ENCODE results near the gene HBG1.
A peak's percentile ranks its signal among the peaks of the same experiment; 100 is the strongest.

The HBG1 gene

GRCh38 chr11:5229796-5230195 lies 19.9 kb downstream of the HBG1 start:
- no peaks in the 10 kb centered on the region for H3K79me2 ChIP-seq (ENCODE audit: insufficient read depth, low read length)
- H3K27me3 ChIP-seq (ENCODE audit: insufficient read depth, low read length, poor library complexity, severe bottlenecking), result no peaks in the 10 kb centered on the region
- no peaks in the 10 kb centered on the region for H3K36me3 ChIP-seq (ENCODE audit: insufficient read depth, low read length)
- no peaks in the 10 kb centered on the region for H4K20me1 ChIP-seq (ENCODE audit: insufficient read depth, low read length, poor library complexity, severe bottlenecking)
- no peak overlapping the region for H3K9ac ChIP-seq (ENCODE audit: low read depth, low read length, poor library complexity, severe bottlenecking)
- TF ChIP-seq CTCF (conservative IDR thresholded peaks at IDR 0.05; ENCODE audit: low read length) (no peak), EZH2phosphoT487 (IDR thresholded peaks at IDR 0.05; ENCODE audit: borderline replicate concordance) (no peak)
- H3K9me3 ChIP-seq (ENCODE audit: insufficient read depth, low read depth, low read length), result no peaks in the 10 kb centered on the region
- H3K4me1 ChIP-seq (ENCODE audit: insufficient read depth, low read length, poor library complexity, severe bottlenecking), result no peaks in the 10 kb centered on the region
- H3K9me2 ChIP-seq (replicated peaks; ENCODE audit: low read depth, low read length), result no peaks in the 10 kb centered on the region
- no peak overlapping the region for H3K4me3 ChIP-seq (ENCODE audit: low read length, poor library complexity, severe bottlenecking)
- H3K4me2 ChIP-seq (ENCODE audit: low read depth, low read length, poor library complexity, severe bottlenecking), result no peak overlapping the region
- no peaks in the 10 kb centered on the region for H3F3A ChIP-seq (ENCODE audit: low read depth)
- H2AFZ ChIP-seq (ENCODE audit: low read length), result peak overlapping the region; percentile 26; the same call in 1 of the 2 replicates

GRCh38 chr11:5229356-5229755 lies 20.3 kb downstream of the HBG1 start:
- H3K79me2 ChIP-seq (ENCODE audit: insufficient read depth, low read length), result no peaks in the 10 kb centered on the region
- H3K4me2 ChIP-seq (ENCODE audit: low read depth, low read length, poor library complexity, severe bottlenecking), result no peak overlapping the region
- no peaks in the 10 kb centered on the region for H3K36me3 ChIP-seq (ENCODE audit: insufficient read depth, low read length)
- no peaks in the 10 kb centered on the region for H3K9me3 ChIP-seq (ENCODE audit: insufficient read depth, low read depth, low read length)
- TF ChIP-seq CTCF (conservative IDR thresholded peaks at IDR 0.05; ENCODE audit: low read length), result no peak
- TF ChIP-seq EZH2phosphoT487 (IDR thresholded peaks at IDR 0.05; ENCODE audit: borderline replicate concordance), result no peak
- no peaks in the 10 kb centered on the region for H4K20me1 ChIP-seq (ENCODE audit: insufficient read depth, low read length, poor library complexity, severe bottlenecking)
- no peak overlapping the region for H3K4me3 ChIP-seq (ENCODE audit: low read length, poor library complexity, severe bottlenecking)
- no peaks in the 10 kb centered on the region for H3K4me1 ChIP-seq (ENCODE audit: insufficient read depth, low read length, poor library complexity, severe bottlenecking)
- H2AFZ ChIP-seq (ENCODE audit: low read length), result peak overlapping the region; percentile 26; the same call in 1 of the 2 replicates
- H3F3A ChIP-seq (ENCODE audit: low read depth), result no peaks in the 10 kb centered on the region
- no peak overlapping the region for H3K9ac ChIP-seq (ENCODE audit: low read depth, low read length, poor library complexity, severe bottlenecking)
- no peaks in the 10 kb centered on the region for H3K27me3 ChIP-seq (ENCODE audit: insufficient read depth, low read length, poor library complexity, severe bottlenecking)
- no peaks in the 10 kb centered on the region for H3K9me2 ChIP-seq (replicated peaks; ENCODE audit: low read depth, low read length)

- TF ChIP-seq EZH2phosphoT487 (IDR thresholded peaks at IDR 0.05; ENCODE audit: borderline replicate concordance), result no peak
- TF ChIP-seq CTCF (conservative IDR thresholded peaks at IDR 0.05; ENCODE audit: low read length), result no peak
- Histone ChIP-seq H3K9me3 (ENCODE audit: insufficient read depth, low read depth, low read length) (no peaks in the 10 kb centered on the region), H3K79me2 (ENCODE audit: insufficient read depth, low read length) (no peaks in the 10 kb centered on the region), H3K36me3 (ENCODE audit: insufficient read depth, low read length) (no peaks in the 10 kb centered on the region), H3K9ac (ENCODE audit: low read depth, low read length, poor library complexity, severe bottlenecking) (no peak overlapping the region), H3K27me3 (ENCODE audit: insufficient read depth, low read length, poor library complexity, severe bottlenecking) (no peaks in the 10 kb centered on the region), H3K4me3 (ENCODE audit: low read length, poor library complexity, severe bottlenecking) (no peak overlapping the region), H2AFZ (ENCODE audit: low read length) (no peak overlapping the region), H3K9me2 (replicated peaks; ENCODE audit: low read depth, low read length) (no peaks in the 10 kb centered on the region), H3K4me1 (ENCODE audit: insufficient read depth, low read length, poor library complexity, severe bottlenecking) (no peaks in the 10 kb centered on the region), H4K20me1 (ENCODE audit: insufficient read depth, low read length, poor library complexity, severe bottlenecking) (no peaks in the 10 kb centered on the region), H3K4me2 (ENCODE audit: low read depth, low read length, poor library complexity, severe bottlenecking) (no peak overlapping the region), H3F3A (ENCODE audit: low read depth) (no peaks in the 10 kb centered on the region)
Measured at GRCh38 chr11:5228124-5228523, 21.5 kb downstream of the HBG1 start.

All from Loucy (cell line).